Measurements from ENCODE around the gene ZFTA.

DNA sequence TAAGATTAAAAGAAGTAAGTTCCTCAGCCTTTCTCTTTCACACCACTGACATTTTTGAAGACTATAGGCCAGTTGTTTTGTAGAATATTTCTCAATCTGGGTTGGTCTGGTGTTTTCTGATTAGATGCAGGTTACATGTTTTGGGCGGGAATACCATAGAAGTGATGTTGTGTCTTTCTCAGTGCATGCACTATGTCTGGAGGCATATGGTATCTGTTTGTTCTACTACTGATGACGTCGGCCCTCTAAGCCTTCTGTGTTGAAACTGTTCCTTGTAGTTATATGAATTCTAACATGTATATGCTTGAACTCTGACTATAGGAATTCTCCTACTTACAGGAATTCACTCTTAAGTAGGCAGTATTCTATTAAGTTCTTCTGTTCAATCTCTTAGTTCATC lies 21.6 kb downstream of the ZFTA start:
- TF ChIP-seq, protein P1, sequence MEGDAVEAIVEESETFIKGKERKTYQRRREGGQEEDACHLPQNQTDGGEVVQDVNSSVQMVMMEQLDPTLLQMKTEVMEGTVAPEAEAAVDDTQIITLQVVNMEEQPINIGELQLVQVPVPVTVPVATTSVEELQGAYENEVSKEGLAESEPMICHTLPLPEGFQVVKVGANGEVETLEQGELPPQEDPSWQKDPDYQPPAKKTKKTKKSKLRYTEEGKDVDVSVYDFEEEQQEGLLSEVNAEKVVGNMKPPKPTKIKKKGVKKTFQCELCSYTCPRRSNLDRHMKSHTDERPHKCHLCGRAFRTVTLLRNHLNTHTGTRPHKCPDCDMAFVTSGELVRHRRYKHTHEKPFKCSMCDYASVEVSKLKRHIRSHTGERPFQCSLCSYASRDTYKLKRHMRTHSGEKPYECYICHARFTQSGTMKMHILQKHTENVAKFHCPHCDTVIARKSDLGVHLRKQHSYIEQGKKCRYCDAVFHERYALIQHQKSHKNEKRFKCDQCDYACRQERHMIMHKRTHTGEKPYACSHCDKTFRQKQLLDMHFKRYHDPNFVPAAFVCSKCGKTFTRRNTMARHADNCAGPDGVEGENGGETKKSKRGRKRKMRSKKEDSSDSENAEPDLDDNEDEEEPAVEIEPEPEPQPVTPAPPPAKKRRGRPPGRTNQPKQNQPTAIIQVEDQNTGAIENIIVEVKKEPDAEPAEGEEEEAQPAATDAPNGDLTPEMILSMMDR (IDR thresholded peaks at IDR 0.05) = no peak
- TF ChIP-seq TEAD4 (CRISPR knock-in tag; IDR thresholded peaks at IDR 0.05) (no peak), IRF2 (CRISPR knock-in tag; IDR thresholded peaks at IDR 0.05; ENCODE audit: borderline replicate concordance, low read depth) (no peak), TCF7 (CRISPR knock-in tag; IDR thresholded peaks at IDR 0.05; ENCODE audit: low read depth) (no peak), MYBL2 (CRISPR knock-in tag; IDR thresholded peaks at IDR 0.05) (no peak)
- TF ChIP-seq, protein P2, sequence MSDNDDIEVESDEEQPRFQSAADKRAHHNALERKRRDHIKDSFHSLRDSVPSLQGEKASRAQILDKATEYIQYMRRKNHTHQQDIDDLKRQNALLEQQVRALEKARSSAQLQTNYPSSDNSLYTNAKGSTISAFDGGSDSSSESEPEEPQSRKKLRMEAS (CRISPR knock-in tag; IDR thresholded peaks at IDR 0.05) = no peak
- TF ChIP-seq, protein P3, sequence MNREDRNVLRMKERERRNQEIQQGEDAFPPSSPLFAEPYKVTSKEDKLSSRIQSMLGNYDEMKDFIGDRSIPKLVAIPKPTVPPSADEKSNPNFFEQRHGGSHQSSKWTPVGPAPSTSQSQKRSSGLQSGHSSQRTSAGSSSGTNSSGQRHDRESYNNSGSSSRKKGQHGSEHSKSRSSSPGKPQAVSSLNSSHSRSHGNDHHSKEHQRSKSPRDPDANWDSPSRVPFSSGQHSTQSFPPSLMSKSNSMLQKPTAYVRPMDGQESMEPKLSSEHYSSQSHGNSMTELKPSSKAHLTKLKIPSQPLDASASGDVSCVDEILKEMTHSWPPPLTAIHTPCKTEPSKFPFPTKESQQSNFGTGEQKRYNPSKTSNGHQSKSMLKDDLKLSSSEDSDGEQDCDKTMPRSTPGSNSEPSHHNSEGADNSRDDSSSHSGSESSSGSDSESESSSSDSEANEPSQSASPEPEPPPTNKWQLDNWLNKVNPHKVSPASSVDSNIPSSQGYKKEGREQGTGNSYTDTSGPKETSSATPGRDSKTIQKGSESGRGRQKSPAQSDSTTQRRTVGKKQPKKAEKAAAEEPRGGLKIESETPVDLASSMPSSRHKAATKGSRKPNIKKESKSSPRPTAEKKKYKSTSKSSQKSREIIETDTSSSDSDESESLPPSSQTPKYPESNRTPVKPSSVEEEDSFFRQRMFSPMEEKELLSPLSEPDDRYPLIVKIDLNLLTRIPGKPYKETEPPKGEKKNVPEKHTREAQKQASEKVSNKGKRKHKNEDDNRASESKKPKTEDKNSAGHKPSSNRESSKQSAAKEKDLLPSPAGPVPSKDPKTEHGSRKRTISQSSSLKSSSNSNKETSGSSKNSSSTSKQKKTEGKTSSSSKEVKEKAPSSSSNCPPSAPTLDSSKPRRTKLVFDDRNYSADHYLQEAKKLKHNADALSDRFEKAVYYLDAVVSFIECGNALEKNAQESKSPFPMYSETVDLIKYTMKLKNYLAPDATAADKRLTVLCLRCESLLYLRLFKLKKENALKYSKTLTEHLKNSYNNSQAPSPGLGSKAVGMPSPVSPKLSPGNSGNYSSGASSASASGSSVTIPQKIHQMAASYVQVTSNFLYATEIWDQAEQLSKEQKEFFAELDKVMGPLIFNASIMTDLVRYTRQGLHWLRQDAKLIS (CRISPR knock-in tag; IDR thresholded peaks at IDR 0.05; ENCODE audit: borderline replicate concordance) = no peak
